Putamen (tissue), 1 donor: Measurements from ENCODE around the gene ELMO1.

Experiments used
- DNase-seq: peaks from one replicate; pipeline ENCODE4 v3.0.0-alpha.2; 2016; ENCODE audit warnings: low spot score

ELMO1 gene

DNA sequence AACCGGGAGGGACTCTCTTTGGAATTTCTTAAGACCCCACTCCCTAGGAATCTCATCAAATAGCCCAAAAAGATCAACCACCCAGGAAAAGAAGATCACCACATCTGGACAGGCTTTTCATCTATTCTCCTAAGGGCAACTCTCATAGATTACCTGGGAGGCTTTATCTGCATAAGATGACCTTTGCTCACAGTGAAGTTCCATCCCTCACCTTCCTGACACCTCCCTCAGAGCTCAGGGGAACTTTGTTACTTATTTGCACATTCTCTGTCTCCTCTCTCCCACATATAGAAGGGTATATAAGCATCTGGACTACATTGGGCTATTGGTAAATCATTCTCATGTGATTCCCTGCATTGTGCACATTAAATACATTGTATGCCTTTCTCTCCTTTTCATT, 80.1 kb downstream of the ELMO1 start:
- no peak for DNase-seq

DNA sequence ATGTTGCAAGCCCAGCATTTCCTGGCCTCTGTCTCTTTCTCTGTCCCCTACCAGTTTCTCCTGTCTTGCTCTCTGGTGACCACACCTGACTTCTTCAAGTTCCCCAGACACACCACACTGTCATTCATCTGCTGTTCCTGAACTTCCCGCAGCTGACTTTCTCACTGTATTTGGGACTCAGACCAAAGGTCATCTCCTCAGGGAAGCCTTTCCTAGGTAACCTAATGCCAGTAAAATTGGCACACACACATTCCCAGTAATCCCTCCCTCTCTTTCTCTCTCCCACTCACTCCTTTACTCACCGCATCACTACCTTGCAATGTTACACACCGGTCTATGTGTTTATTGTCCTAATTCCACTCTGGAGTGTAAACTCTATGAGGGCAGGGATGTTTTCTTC, 81.7 kb downstream of the ELMO1 start:
- no peak for DNase-seq

DNA sequence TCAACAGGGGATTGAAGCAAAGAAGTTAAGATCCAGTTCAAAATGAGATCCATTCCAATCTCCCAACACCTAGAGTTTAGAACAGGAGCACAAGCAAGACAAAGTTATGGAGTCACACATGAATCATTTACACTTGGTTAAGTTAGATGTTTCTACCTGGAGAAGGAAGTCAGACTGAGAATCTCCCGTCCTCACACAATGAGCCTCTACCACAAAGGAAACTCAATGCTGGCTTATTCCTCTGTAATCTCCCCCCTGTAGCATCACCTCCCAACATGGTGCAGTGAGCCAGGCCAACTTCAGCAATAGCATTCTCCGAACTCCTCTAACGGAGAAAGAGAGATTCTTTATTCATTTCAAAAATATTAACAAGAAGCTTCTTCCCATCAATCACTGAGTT, 82.2 kb downstream of the ELMO1 start:
- no peak for DNase-seq

DNA sequence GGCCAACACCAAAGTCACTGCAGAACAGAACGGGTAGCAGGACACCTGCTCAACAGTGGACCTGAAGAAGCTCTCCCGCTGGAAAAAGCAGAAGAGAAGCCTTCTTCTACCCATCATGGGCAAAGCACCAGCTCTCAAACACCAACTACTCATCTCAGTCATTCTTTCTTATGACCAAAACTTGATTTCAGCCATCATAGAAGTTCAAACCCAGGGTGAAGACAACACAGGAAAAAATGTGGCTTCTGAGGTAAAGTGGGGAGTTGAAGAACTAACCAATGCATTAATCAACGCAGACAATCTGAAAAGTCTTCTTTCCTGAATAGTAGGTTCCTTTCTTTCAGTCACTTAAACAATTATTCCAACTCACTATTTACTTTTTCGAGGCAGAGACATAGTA, 83.3 kb downstream of the ELMO1 start:
- no peak for DNase-seq

DNA sequence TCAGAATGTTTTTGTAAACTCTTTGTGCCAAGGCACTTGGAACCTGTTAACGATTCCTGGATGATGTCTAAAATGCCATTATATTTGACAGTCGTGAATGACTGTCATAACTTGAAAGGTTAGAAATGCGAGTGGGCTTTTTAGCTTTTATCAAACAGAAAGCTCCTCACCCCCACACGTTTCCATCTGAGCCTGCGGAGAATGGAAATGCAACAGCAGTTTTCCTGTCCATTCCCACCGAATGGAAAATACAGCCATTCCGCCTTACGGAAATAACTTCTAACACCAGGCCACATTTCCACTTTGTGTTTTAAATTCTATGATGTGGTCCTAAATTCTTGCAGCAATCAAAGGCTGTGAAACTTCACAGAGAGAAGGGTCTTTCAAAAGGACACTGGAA, 83.8 kb downstream of the ELMO1 start:
- DNase-seq = no peak

DNA sequence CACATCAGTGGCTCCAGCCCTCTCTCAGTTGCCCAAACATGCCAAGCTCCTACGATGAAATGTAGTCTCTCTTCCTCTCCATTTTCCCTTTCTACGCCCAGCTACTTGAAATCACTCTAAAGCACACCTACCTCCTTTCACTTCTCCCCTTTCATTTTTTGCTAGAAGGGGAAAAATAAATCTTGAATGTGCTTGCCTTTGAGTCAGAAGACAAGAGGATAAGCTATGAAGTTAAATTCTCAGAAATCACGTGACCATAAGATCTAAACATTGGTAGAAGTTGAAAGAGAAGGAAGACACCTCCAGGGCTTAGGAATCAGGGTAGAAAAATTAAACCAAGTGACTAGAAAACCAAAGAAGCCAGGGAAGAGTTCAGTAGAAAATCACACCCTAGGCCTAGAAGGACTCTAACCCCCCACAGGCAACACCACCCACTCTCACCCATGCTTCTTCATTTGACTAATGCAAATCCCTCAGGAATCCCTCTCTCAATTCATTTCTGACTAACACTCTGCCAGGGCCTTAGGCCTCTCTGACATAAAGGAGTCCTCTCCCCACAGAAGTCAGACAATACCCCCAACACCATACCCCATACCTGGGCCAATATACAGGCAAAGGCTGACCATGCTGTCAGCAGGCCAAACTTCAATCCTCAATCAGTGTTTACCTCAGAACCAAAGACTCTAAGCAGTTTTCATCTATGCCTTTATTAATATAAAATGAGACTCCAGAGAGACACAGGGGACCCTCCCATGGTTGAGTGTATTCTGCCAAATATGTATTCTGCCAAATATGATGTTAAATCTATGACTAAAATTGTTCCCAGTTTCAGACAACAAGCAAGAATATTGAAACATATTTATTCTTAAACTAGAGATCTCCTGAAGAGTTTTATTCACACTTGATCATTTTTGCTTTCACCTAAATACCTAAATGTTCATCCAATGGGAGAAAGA, 84.8 kb downstream of the ELMO1 start:
- no peak for DNase-seq

DNA sequence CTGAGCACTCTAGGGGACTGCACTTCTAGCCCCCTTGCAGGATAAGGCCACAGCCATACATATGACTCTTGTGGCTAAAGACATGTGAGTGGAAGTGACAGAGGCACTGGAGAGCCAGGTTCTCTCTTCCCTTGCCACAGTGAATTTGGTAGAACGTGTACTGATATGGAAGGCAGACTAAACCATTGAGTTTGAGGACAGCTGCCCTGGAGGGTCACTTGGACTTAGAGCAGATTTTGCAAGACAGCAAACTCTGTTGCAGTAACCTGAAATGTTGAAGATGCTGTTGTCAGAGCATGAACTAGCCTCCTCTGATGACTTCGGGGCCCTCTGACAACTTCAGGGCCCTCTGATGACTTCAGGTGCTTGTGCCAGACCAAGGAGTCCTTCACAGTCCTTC, 85.9 kb downstream of the ELMO1 start:
- no peak for DNase-seq

DNA sequence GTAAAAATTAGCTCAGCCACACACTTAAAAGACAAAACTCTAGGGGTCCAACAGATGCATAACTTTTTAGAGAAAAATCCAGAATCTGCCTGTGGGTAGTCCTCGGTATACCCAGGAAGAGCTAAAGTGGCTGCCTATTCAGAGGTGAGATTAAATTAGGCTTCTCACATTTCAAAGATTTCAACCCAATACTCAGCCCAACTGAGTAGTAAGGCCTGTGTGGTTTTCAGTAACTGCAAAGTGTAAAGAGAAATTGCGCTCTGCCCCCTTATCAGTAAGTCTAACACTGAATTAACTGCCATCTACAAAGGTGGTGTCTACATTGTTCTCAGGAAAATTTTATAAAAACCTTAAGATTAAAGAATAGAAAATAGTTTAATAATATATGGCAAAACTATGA, 88.2 kb downstream of the ELMO1 start:
- no peak for DNase-seq

DNA sequence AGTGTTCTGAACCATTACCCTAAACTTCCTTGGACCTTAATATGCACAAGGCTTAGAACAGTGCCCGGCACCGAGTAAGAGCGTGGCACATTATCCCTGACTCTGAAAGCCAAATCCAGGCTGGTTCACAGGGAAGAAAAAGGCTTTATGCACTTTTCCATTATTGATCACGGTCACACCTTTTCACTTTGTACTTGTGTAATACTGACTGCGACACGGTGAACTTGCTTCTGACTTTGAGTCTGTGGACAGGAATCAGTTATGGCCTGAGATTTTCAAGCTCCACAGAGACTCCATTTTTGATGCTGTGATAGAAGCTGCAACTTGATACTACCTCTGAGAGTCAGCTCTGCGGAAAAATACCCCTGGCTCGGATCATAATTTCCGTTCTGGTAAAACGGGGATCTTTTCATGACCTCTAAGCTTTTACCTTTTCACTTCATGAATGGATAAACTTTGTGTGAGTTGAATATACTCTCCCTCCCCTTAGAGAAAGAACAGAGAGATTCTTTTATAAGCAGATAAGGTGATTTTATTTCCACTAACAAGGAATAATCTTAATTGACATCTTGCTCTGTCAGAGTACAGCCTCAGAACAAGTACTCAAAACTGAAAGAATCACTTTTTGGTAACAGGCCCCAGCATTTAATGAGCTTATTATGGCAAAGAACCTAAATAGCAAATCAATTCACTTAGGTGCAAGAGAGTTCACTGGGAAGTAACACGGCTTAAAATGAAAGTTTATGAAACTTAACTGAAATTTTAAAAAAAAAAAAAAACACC, 88.8 kb downstream of the ELMO1 start:
- DNase-seq = no peak

DNA sequence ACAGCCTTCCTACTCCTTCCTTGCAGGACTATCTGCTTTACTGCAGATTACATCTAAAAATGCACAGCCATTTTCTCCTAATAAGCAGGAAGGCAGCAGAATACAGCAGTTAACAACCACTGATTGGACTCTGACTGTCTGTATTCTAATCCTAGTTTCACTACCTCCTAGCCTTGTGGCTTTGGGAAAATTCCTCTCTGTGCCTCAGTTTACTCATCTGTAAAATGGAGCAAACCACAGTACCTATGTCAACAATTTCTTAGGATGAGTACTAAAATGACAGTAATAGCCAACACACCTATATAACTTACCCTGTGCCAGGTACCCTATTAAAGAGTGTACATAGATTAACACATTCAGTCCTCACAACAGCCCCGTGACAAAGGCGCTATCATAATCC, 89.5 kb downstream of the ELMO1 start:
- no peak for DNase-seq

DNA sequence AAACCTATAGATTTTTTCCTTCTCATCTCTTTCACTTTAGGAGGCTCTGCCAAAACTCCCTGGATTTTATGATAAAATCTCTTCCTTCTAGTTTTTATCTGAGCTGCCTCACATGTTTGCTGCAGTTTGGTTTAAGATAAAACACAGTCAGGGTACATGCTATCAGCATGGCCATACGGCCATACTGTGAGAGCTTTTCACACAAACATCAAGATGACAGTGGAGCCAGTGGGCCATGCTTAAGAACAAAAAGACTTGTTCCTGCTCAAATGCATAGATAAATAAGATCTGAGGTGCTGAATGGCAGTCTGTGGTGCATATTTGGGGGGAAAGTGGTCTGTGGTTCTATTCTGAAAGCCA, 91.0 kb downstream of the ELMO1 start:
- no peak for DNase-seq

DNA sequence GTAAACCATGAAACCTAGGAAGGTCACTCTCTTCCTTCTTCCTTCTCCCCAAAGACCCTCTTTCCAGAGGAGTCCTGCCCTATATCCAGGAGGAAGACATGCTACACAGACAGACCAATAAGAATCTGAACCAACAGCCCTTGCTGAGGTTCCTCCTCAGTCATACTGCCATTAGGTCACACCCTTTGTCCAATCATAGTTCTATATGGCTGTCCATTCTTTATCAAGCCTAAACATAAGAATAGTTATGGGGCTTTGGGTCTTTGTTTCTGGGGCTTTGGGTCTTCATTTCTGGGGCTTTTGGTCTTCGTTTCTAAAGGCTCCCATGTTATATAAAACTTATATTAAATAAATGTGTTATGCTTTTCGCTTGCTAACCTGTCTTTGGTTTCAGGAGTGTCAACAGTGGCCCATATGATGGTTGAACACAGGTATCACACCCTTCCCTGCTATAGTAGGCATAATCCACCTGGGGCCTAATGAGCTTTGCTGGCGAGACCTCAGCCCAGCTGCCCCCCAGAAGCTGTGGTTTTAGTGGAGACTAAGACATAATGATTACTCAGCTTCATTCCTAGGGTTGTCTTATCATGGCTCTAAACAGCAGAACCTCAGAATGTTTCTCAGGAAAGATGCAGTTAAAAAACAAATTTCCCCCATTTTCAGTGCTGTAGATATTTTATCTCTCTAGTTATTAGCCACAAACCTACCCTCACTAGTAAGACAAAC, 91.6 kb downstream of the ELMO1 start:
- no peak for DNase-seq

DNA sequence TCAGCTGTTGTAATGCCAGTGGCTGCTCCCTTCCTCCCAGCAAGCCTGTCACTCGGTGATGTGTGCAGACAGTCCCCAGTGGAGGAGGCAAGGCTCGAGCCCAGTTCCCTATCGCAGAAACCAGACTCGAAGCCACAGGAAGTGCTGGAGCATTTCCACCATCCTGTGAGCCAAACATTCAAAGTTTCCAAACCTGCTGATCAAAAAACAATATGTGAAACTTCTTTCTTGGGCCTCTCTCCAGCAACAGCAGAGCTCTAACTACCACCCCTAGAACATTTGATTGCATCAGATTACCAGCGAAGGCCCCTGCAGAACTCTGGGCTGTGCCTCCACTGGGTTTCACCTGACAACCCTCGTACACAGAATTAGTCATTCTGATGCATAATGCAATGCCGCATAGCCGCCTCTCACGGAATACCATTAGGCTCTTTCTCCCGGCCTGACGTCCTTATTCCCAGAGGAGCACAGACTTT, 94.0 kb downstream of the ELMO1 start:
- DNase-seq = peak; percentile 55

DNA sequence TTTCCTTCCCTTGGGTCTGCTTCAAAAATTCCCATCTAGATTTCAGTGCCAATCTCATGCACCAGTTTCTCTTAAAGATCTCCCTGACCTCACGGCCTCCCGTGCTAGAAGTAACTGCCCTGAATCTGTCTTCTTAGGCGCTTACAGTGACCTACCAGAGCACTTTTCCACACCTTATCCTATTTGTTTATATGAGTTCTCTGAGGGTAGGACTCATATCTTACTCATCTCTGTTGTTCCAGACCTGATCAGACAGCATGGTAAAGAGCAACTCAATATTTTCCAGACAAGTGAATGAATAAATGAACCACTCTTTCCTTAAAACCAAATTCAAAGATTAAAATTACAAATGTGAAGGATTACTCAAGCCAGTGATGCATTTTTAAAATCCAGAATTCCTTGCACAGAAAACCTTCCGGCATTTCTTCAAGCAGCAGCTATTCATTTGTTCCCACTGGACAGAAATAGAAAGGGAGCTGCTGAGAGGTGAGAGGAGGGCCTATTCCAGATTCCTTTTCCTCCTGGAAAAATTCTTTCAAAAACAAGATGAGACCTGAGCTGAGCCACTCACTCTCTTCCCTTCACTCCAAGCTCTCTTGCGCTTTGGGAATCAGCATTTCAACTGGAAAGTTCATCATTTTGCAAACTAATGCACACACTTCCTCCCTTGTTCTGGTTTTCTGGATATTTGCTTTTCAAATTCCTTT, 94.6 kb downstream of the ELMO1 start:
- DNase-seq = no peak

DNA sequence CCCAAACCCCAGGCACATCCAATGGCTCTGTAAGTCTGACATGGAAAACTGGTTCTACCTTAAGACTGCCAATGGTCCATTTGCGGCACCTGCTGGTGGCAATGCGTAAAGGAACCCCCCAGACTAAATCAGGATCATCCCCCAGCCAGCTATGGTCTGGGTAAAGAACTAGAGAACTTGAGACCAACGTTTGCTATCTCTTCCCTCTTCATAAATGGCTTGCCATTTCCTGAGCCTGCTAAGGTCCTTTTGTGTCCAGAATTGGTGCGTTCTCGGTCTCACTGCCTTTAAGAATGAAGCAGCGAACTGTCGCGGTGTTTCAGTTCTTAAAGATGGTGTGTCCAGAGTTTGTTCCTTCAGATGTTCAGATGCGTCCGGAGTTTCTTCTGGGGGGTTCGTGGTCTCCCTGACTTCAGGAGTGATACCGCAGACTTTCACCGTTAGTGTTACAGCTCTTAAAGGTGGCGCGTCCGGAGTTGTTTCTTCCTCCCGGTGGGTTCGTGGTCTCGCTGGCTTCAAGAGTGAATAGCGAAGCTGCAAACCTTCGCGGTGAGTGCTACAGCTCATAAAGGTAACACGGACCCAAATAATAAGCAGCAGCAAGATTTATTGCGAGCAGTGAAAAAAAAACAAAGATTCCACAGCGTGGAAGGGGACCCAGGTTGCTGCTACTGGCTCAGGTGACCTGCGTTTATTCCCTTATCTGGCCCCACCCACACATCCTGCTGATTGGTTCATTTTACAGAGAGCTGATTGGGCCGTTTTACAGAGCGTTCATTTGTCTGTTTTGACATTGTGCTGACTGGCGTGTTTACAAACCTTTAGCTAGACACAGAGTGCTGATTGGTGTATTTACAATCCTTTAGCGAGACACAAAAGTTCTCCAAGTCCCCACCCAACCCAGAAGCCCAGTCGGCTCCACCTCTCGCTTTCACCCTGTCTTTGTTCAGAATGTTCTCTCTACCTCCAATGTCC, 95.4 kb downstream of the ELMO1 start:
- DNase-seq = no peak

DNA sequence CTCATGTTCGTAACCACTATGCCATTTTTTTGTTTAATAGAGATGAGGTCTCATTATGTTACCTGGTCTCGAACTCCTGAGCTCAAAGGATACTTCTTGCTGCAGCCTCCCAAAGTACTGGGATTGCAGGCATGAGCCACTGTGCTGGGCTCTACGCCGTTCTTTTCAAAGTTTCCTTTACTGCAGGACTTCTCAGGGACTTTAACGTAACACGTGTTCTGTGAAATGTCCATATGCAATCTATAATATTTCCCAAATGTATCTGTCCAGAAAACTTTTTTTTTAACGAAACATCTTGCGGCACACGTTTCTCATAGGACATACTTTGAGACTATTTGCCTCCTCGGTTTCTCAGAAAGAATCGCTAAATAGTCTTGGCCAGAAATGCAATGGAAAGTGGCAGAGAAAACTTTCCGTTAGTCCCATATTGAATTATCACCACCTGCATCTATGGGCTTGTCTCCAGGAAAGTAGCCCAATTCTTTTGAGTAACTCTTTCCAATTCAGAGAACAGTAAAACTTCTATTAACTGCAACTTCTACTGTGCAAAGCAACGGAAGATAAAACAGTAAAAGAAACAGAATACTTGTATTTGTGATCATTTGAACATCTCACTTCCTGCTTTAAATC, 96.3 kb downstream of the ELMO1 start:
- DNase-seq = no peak

DNA sequence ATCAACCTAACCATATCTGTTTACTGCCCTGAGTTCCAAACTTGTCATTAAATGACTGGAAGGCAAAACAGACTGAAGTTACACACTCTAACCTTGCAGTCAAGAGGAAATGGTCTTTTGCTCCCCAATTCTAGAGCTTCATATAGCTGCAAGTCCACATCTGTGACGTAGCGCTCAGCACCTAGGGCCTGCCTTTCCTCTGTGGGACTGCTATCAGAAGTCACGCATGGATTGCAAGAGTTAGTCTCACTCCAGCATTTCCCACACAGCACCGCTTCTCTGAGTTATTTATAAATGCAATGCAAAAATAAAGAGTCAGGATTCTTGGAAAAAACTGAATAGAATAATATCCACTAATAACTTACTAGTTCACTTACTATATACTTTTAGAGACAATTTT, 96.9 kb downstream of the ELMO1 start:
- DNase-seq = no peak

DNA sequence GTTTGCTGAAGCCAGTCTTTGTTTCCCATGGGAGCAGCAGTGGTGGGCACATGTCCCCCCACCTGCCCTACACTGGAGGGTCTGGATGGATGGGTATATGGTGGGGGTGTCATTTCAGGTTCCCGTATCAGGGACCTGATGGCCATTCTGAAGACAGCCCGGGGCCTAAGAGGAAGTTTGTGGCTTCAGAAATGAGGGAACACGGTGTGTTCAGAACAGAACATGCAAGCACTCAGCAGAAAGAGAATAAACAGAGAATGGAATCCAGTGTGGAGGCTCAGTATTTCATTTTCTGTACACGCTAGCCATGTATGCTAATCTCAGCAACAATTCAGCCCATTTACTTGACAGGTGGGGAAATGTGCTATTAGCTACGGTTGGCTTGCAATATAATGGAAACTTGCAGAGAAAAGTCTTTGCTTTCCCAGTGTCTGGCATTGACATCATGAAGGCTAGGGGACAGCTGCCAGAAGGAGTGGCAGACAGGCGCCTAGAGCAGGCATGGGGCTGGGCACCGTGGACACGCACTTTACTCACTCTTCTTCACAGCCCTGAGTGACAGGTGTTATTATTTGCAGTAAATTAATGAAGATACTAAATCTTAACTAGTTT, 98.6 kb downstream of the ELMO1 start:
- no peak for DNase-seq

DNA sequence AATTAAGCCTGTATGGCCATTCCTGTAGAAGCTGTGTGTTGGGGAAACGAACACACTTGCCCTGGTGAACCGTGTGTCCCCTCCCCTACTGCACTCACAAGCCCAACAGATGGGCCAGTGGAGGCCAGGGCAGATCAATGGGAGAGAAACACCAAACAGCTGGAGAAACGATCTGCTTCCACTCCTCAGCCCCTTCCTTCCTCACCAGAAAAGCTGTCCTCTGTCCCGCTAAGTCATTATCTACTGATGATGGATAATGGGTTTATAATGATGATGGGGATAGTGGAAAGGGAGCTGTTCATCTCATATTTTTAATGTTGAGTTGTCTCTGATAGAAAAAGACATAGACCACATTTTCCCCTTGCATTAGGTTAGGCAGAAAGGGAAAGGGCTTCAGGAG, 99.7 kb downstream of the ELMO1 start:
- DNase-seq = no peak

DNA sequence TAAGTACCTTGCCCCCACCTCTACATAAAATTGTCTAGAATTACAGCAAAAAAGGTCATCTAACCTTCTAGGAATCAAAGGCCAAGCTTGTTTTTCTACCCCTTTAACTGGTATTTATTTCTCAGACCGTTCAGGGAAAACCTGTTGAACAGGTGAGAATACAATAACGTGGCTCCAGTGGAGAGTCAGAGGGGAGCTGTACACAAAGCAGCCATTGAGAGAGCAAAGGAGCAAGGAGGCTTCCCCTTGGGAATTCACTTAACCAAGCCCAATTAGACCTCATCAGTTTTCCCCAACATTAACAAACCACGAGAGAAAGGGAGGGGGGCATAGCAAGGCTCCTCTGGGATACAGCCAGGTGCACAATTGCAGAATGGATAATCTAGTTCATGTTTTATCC, 101.9 kb downstream of the ELMO1 start:
- no peak for DNase-seq
